Measurements from ENCODE around the gene CYBC1.
A peak's percentile ranks its signal among the peaks of the same experiment; 100 is the strongest.
"Not testable (repeated sequence)": the region's sequence is repeated elsewhere in the genome, so short reads cannot be mapped to it uniquely, and the experiment has no call there.

CYBC1 gene

GRCh38 chr17:82432017-82432416 is 18.5 kb downstream of the CYBC1 start:
- no peak for DNase-seq

- DNase-seq = no peak
Observed at GRCh38 chr17:82429824-82430223, 20.7 kb downstream of the CYBC1 start.

GRCh38 chr17:82428546-82428945 is 22.0 kb downstream of the CYBC1 start:
- DNase-seq = no peak

- no peak for DNase-seq
Observed at GRCh38 chr17:82424863-82425159, 25.7 kb downstream of the CYBC1 start.

- DNase-seq = no peak
Observed at GRCh38 chr17:82424001-82424862, 26.3 kb downstream of the CYBC1 start.

GRCh38 chr17:82419540-82419939 is 31.0 kb downstream of the CYBC1 start:
- DNase-seq = no peak

- DNase-seq = peak; percentile 85
Observed at GRCh38 chr17:82418001-82418986, 32.3 kb downstream of the CYBC1 start, which contains the start of the genes HEXD and OGFOD3. TSS of gene HEXD (plus strand) at chr17:82418347. CDS start at chr17:82419800, 1,453 bp downstream. TSS of gene OGFOD3 (minus strand) at chr17:82418586. CDS start at chr17:82418485, 101 bp downstream.

- no peak for DNase-seq
Observed at GRCh38 chr17:82416771-82417170, 33.8 kb downstream of the CYBC1 start.

GRCh38 chr17:82416264-82416663 is 34.3 kb downstream of the CYBC1 start:
- no peak for DNase-seq

GRCh38 chr17:82415786-82416185 is 34.8 kb downstream of the CYBC1 start:
- DNase-seq = no peak

GRCh38 chr17:82415336-82415735 is 35.2 kb downstream of the CYBC1 start:
- DNase-seq = no peak

GRCh38 chr17:82414548-82415281 is 35.8 kb downstream of the CYBC1 start:
- peak; percentile 84 for DNase-seq

GRCh38 chr17:82412535-82413520 is 37.7 kb downstream of the CYBC1 start:
- no peak for DNase-seq

GRCh38 chr17:82412081-82412480 is 38.5 kb downstream of the CYBC1 start:
- not testable (repeated sequence) for DNase-seq

GRCh38 chr17:82411396-82412053 is 39.0 kb downstream of the CYBC1 start:
- no peak for DNase-seq

GRCh38 chr17:82410014-82410716 is 40.4 kb downstream of the CYBC1 start:
- no peak for DNase-seq

- no peak for DNase-seq
Observed at GRCh38 chr17:82408938-82409318, 41.6 kb downstream of the CYBC1 start.

- DNase-seq = no peak
Observed at GRCh38 chr17:82408288-82408937, 42.1 kb downstream of the CYBC1 start.

- DNase-seq = peak; percentile 56
Observed at GRCh38 chr17:82407255-82407654, 43.3 kb downstream of the CYBC1 start.

GRCh38 chr17:82406131-82406671 is 44.4 kb downstream of the CYBC1 start:
- no peak for DNase-seq
